GM21717 (cell line): Measurements from ENCODE around the gene R3HCC1L.

Source experiments
- ATAC-seq: cut with Tn5 transposase; IDR thresholded peaks from one replicate; pipeline ENCODE4 v1.9.1; 2021; ENCODE audit warnings: mild to moderate bottlenecking, moderate library complexity; ENCODE audit not compliant: unreplicated experiment

Gene R3HCC1L

DNA sequence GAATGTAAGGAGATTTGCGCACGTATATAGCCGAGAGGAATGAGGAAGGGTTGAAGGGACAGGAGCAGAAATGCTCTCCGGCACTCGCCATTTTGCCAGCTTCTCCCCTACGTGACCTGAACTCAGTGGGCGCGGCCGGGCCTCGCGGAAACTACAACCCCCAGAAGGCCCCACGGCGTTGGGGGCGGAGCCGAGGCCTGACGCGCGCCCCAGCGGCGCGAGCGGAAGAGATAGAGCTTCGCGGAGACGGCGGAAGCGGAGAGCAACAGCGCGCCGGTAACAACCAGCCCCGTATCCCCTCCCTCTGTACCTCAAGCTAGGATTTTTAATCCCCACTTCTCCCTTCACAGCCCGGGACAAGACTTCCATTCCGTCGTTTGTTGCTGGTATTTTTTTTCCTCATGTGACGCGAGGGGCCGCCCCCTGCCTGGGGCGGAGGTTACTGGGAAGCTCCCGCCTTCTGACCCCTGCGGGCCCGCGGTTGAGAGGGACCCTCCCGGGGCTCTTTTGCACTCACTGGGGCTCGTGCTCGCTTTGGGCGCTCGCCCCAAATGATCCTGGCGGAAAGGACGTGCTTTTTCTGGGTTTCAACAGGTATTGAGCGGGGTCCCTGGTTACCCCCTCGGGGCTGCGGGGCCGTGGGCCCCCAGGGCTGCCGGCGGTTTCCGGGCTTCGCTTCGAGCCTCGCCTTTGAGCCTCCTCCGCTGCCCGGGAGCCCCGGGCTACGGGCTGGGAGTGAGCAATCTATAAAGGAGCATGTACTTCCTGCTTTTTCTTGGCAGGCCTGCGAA lies at the start of gene R3HCC1L:
TSS of gene R3HCC1L (plus strand) at position 227 of the 791 bp plus-strand sequence. CDS start 73,458 bp downstream, outside the sequence.
- peak; percentile 88 for ATAC-seq

DNA sequence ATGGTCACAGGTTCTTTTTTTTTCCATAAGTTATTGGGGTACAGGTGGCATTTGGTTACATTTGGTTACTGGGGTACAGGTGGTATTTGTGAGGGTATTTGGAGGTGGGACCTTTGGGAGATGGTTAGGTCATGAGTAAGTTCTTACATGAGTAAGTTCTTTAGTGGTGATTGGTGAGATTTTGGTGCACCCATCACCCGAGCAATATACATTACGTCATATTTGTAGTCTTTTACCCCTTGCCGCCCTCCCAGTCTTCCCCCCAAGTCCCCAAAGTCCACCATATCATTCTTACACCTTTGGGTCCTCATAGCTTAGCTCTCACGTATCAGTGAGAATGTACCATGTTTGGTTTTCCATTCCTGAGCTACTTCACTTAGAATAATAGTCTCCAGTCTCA lies 49.2 kb upstream of the R3HCC1L start:
- no peak for ATAC-seq

DNA sequence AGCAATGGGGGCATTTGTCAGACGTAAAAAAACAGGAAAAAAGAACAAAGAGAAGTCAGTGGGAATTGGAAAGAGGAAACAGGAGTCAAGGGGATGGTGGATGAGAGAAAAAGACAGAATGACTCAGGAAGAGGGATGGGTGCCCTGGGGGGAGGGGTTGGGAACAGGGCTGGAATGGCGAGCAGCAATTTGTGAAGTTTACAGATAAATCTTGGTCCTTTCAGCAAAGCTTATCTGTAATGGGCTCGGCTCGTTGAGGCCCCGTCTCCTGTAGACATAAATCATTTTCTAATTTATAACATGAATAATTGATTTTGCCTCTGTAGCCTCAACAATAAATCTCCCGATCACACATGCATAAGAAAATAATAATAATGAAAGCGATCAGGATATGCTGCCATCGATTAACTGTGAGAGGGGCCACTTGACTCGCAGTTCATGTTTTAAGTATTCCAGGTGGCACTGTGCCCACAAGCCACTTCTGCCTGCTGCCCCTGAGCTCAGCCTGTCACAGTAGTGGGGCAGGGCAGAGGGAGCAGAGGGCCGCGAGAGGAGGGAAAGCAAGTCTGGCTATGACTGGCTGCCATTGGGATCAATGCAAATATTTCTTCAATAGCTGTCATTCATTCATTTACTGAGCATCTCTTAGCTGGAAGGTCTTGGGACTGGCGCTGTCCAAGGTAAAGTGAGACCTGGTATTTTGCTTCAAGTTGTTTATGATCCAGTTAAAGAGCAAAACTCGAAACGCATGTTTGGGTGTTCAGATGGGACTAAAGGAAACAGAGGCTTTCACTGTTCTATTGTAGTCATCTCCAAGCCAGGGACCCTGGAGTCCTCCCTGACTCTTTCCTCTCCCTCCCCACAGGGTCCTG lies 47.4 kb upstream of the R3HCC1L start:
- ATAC-seq = no peak

DNA sequence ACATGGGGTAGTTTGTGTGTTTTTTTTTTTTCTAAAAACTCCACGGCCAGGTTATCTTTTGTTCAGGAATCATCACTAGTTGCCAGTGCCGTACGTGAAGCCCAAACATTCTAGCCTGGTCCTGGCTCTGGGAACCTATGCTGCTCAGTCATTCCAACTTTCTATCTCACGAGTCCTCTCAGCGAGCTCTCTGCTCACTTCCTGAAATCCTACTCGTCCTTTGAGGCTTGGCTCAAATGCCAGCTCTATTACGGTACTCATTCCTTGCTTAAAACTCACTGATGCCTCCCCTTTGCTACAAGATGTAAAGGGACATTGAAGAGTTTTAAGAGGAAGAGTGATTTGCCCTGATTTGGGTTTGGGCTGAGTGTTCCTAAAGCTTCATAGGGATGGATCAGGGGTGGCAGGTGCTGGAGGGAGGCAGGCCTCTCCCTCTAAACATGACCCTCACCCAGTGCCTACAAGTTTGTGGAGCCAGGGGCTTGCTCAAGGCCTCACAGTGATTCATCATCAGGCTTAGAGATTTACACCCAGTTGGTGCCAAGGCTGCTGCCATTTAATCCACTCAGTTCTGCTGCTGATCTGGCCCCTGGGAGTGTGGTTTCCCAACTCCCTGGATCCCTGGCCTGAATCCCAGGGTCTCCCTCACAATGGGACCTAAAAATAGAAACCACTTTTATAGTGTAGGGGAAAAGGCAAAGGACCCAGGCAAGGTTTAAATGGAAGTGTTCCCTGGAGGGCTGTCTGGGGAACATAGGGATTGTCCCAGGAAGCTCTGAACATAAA lies 46.1 kb upstream of the R3HCC1L start:
- no peak for ATAC-seq

DNA sequence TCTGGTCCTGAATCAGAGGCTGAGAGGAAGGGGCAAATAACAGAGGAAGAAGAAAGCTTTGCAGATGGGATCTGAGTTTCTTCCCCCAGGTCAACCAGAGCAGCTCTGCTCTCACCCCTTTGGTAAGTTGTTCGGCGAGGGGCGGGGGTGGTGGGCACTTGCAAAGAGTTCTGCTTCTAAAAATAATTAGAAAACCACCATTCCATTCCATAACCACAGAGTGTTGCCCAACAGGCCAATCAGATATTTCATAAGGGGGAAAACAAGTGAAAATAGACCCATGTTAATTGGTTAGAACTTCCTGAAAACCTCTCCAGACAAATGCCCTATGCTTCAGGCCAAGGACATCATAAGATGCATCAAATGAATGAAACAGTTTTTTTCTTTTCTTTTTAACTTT lies 43.6 kb upstream of the R3HCC1L start:
- no peak for ATAC-seq

DNA sequence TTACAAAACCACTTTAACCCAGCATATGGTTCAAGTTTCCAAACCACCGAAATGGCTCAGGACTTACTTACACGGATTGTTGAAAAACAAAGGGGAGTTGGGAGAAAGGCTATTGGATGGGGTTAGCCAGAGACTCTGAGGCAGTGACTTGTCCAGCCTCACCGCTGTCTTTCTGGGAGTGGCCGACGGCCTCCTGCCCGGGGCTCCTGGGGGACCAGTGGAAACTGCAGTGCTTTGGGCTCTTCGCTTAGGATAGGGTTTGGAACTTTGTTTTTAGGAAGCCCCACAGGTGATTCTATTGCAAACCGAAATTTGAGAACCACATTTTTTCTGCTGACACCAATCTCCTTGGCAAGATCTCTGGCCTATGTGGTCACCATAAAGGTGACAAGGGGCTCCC lies 38.1 kb upstream of the R3HCC1L start:
- no peak for ATAC-seq

DNA sequence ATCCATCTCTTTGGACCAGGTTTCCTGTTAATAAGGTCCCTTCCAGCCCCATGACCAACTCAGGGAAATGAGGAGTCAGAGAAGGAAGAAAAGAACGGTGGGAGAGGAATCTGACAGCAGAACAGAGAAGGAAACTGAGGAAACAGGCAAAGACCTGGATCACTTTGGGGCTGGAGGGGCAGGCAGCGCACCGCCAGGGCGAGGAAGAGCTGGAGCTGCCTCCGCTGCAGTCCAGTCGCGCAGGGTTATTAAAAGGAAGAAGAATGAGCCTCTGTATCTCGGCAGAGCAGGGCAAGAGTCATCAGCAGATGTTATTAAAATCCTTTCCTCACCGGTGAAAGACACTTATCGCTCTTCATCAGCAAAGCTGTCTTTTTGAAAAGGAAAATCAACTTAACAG lies 37.7 kb upstream of the R3HCC1L start:
- no peak for ATAC-seq

DNA sequence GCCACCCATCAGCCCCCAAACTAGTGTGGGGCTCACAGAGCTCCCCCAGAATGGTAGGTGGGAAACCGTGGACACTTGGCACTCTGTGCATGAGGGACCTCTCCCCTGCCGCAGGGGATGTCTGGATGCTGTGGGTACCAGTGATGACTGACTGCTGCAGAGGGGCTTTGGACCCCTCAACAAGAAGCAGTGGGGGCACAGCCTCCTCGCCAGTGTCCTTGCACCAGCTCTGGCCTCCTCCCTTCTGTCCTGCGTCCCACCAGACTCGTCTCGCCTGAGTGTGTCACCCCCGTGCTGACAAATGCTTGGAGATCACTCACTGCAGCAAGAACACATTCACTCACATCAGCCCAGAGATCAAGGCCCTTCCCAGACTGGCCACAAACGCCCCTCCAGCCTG lies 37.3 kb upstream of the R3HCC1L start:
- ATAC-seq = no peak

DNA sequence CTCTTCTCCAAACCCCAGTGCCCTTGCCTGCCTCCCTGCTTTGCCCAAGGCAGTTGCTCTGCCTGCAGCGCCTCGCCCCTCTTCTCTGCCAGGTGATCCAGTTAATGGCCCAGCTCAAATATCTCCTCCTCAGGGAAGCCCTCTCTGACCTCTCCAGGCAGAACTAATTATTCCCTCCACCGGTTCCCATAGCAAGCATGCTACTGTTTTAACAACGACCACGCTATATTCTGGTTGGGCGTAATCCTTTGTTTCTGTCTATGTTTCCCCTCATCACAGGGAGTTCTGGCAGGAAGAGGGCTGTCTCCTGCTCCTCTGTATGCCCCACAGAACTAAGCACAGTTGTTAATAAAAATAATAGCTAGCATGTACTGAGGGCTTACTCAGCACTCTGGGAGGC lies 36.8 kb upstream of the R3HCC1L start:
- no peak for ATAC-seq

DNA sequence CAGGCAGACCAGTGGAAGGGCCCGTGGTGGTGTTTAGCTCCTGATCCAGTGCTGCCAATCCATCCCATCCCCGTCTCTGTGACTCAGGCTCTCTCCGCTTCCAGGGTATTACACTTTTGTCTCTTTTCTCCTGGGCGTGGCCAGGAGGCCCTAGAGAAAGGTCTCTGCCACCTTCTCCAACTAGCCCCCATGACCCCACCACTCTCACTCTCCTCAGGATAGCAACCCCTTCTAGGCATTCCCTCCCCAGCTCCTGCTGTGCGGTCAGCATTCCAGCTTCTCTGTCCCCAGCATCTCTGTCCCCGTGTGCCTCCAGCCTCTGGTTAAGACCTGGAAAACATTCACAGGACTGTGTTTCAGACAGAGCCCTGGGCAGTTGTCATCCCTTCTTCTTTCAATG lies 36.2 kb upstream of the R3HCC1L start:
- no peak for ATAC-seq

DNA sequence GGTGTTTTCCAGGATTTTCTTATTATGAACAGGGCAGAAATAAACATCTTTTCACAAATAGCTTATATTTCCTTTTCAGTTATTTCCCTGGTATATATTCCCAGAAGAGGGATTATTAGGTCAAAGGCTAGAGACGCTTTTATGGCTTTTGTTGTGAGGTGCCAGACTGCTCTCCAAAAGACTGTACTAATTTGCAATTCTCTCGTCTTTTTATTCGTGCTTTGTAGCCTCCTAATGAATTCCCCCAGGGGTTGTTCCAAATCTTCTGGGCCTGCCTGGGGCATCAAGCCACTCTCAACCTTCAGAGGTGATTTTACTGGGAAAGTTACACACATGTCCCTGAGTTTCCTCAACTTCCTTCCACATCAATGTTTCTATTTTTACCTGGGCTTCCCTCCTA lies 34.0 kb upstream of the R3HCC1L start:
- no peak for ATAC-seq

DNA sequence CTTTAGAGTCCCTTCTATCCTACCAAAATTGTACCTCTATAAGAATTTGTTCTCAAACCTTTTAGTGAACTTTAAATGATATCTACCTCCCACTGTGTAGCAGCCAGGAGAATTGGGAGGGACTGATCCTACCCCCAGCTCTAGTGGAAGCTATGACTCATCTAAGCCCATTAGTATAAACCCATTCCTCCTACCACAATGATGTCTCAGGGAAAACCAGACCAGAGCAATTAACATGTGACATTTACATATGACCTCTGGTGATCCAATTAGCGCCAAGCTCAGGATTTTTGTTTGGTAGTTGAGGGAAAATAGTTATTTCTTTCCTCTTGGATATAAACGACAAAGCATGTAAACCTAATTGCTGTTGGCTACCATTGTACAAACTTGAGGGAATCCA lies 33.1 kb upstream of the R3HCC1L start:
- ATAC-seq = no peak

DNA sequence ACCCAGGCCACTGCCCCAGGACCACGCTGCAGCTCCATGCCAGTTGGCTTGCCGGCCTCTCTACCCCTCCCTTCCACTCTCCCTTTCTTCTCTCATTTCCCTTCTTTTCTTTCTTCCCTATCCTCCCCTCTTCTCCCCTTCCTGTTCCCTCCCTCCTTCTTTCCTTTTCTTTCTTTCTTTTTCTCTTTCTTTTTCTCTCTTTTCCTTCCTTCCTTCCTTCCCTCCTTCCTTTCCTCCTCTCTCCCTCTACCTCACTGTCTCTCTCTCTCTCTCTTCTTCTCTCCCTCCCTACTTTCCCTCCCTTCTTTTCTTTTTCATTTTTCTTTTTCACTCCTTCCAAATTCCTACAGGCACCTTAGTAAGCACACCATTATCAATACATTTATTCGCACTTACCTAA lies 30.3 kb upstream of the R3HCC1L start:
- no peak for ATAC-seq

DNA sequence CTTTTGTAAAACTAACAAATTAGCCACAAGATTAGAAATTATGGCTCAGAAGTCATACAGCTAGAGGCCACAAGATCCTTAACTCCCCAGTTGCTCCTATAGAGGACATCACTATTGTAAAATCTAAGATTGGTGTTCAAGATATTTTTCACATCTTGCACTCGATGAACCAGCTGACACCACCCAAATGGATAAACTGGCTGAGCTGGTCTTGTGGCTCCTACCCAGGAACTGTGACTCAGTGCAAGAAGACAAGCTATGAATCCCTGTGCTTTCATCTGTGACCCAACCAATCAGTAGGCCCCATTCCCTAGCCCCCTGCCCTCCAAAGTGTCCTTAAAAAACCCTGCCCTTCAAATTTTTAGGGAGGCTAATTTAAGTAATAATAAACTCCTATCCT lies 27.9 kb upstream of the R3HCC1L start:
- no peak for ATAC-seq

DNA sequence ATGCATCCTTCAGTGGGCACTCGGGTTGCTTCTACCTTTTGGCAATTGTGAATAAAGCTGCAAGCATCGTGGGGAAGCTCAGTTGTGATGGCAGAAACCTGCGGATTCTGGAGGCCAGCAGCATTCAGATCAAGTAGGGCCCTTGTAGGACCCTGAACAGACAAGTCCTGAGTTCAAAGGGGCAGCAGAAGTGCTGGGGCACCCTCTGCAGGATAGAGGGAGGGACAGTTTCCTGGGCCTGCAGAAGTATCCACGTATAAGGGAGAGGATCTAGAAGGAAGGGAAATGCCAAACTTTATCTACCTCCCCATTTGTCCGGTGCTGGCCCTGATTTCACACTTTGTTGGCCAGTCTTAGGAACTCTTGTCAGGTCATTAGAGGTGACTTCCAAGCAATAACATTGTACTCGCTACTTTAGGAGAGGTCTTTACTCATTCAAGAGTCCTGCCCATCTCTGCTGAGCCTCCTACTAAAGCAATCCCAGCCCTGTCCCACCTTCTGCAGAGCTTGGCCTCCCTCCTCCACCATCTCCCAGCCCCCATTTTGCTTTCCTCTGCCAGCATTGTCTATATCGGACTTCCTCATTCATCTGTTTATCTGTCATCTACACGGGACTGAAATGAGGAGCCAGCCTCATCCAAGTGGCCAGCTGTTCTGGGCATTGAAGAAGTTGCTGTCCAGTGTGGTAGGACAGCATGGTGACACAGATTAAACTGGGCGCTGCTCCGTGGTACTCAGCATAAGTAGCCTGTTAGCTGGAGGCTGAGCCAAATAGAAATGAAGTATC lies 26.6 kb upstream of the R3HCC1L start:
- no peak for ATAC-seq

DNA sequence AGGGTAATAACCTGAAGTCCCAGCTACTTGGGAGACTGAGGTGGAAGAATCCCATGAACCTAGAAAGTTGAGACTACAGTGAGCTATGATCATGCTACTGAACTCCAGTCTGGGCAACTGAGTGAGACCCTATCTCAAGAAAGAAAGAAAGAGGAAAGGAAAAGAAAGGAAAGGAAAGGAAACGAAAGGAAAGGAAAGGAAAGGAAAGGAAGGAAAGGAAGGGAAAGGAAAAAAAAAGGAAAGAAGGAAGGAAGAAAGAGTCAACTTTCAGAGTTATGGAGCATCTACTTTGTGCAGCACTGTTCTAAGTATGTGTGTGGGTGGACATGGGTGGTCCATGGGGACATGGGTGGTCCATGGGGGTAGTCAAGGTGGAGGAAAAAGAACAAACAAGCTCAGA lies 24.1 kb upstream of the R3HCC1L start:
- no peak for ATAC-seq

DNA sequence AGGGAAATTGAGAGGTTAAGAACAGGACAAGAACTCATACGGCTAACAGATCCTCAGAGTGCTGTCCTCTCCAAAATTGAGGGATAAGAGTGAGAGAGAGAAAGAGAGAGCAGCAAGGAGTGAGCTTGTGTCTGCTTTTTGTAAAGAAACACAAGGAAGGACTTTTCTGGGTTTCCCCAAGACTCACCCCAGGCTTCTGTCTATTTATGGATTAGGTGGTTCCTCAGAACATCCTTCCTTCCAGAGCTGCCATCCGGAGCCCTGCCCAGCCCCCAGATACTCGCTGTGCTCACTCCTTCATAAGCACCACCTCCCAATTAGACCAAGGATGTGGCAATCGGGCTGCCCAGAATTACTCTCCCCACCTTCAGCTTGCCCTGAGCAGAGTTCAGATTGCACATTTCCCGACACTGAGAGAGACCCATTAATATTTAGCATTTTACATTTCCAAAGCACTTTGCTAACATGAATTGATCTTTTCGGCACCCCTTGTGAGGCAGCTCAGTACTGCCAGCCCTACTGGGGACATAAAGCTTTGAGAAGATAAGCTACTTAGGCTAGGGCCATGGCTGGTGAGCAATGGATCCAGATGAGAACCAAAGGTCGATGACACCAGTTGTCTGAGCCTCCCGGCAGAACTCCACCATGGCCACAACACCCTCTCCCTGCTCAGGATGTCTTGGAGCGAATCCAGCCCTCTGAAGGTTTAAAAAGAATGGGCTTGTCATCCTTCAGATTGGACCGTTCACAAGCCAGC lies 19.2 kb upstream of the R3HCC1L start:
- ATAC-seq = no peak

DNA sequence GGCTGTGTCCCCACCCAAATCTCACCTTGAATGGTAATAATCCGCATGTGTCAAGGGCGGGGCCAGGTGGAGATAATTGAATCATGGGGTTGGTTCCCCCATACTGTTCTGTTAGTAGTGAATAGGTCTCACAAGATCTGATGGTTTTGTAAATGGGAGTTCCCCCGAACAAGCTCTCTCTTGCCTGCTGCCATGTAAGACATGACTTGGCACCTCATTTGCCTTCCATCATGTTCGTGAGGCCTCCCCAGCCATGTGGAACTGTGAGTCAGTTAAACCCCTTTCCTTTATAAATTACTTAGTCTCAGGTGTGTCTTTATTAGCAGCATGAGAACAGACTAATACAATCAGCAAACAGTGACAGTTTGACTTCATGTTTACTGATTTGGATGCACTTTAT lies 14.6 kb upstream of the R3HCC1L start:
- ATAC-seq = no peak

DNA sequence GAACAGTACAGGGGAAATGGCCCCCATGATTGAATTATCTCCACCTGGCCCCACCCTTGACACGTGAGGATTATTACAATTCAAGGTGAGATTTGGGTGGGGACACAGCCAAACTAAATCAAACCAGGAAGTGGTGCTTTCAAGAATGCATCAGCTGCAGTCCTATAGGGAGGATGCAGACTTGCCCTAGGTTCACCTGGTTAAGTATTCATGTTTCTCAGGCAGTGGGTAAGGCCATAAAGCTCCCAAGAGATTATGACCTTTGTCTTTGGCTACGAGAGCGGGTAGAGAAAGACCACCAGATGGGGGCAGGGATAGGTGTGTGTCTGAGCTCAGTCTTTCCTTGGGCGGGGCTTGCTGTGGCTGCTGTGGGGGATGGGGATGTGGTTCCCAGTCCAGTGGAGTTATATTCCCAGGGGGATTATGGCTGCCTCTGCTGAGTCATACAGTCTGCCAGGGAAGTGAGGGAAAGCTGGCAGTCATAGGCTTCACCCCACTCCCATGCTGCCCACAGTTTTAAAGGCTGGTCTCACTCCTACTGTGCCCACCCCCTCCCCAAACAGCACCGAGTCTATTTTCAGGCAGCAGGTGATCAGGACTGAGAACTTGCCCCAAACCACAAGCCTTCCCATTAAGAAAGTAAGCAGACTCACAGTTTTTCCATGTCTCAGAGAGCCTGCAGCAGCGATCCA lies 8.4 kb upstream of the R3HCC1L start:
- no peak for ATAC-seq
